Central memory CD8-positive, alpha-beta T cell (primary cell): ENCODE measurements around the gene SPRY4.
"Not testable (repeated sequence)": the region's sequence is repeated elsewhere in the genome, so short reads cannot be mapped to it uniquely, and the experiment has no call there.

ENCODE experiments used
- ATAC-seq: fragments of 150-1000 bp; cut with Tn5 transposase; replicated peaks from 2 replicates; pipeline ENCODE4 v1.10.0; 2022; ENCODE audit warnings: mild to moderate bottlenecking, moderate FRiP score, moderate number of reproducible peaks; ENCODE audit not compliant: poor library complexity, severe bottlenecking; ENCODE audit errors: extremely low read depth
- DNase-seq, 2 donors: peaks; one replicate each; pipeline ENCODE4 v3.0.0; 2021; ENCODE audit warnings: low spot score in 2 of 2
- H3K27ac Mint-ChIP-seq: one replicate; pipeline ENCODE4 v1.8.0; 2022; ENCODE audit warnings: low read depth, mild to moderate bottlenecking, moderate library complexity, mixed read lengths
- H3K27me3 Mint-ChIP-seq: one replicate; pipeline ENCODE4 v1.8.0; 2022; ENCODE audit warnings: mixed read lengths
- H3K36me3 Mint-ChIP-seq: one replicate; pipeline ENCODE4 v1.8.0; 2022; ENCODE audit warnings: mild to moderate bottlenecking, moderate library complexity, mixed read lengths; ENCODE audit not compliant: insufficient read depth
- H3K4me1 Mint-ChIP-seq: one replicate; pipeline ENCODE4 v1.8.0; 2022; ENCODE audit warnings: mixed read lengths
- H3K4me3 Mint-ChIP-seq: one replicate; pipeline ENCODE4 v1.8.0; 2022; ENCODE audit warnings: mild to moderate bottlenecking, moderate library complexity, mixed read lengths
- H3K9me3 Mint-ChIP-seq: one replicate; pipeline ENCODE4 v1.8.0; 2022; ENCODE audit warnings: mixed read lengths

SPRY4 gene, protein sequence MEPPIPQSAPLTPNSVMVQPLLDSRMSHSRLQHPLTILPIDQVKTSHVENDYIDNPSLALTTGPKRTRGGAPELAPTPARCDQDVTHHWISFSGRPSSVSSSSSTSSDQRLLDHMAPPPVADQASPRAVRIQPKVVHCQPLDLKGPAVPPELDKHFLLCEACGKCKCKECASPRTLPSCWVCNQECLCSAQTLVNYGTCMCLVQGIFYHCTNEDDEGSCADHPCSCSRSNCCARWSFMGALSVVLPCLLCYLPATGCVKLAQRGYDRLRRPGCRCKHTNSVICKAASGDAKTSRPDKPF

DNA sequence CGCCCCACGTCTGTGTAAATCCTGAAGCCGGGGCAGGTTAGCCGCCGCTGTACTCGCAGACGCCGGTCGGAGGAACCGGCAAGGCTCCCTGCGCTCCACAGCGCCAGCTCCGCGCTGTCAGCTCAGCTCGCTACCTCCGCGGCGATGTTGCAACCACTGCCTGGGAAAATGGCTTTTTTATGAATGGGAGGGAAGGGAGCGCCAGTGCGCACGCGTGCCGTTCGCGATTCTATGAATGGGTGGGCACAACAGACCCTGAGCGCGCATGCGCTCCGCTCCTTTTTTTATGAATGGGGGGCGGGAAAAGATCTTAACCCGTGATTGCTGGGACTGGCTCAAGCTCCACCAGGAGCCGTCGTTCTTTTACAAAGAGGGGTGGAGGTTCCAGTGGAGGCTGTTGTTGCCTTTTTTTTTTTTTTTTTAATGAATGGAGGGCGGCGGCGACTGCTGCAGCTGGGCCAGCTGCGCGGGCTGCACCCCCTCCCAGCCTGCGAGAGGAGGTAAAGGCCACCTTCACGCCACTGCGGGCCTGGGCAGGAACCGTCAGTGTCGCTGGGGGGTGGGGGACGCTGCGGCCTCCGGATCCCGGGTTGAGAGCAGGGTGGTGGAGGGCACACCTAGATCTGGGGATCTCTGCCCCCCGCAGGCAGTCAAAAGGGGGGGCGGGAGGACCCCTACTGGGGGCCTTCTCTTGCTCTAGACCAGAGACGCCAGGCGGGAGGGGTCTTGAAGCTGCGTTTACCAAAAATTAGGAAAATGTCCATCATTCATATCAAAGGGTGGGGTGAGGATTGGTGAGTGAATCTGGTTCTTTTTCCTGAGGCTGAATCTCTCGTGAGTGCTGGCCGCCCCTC, at the start of gene SPRY4:
TSS of gene SPRY4 (minus strand) at position 151 of the 854 bp plus-strand sequence. CDS start 9,913 bp downstream, outside the sequence.
- Mint-ChIP-seq H3K9me3 (no peaks in the 10 kb centered on the region), H3K4me3 (peak within 1 kb of the TSS; percentile 81), H3K4me1 (peaks cover 22% of the 10 kb centered on the region), H3K36me3 (peaks cover 3% of the 10 kb centered on the region), H3K27me3 (peaks cover 81% of the 10 kb centered on the region), H3K27ac (no peak within 1 kb of the TSS)
- ATAC-seq (peak; percentile 69), DNase-seq (peak; percentile 33 to 69)

DNA sequence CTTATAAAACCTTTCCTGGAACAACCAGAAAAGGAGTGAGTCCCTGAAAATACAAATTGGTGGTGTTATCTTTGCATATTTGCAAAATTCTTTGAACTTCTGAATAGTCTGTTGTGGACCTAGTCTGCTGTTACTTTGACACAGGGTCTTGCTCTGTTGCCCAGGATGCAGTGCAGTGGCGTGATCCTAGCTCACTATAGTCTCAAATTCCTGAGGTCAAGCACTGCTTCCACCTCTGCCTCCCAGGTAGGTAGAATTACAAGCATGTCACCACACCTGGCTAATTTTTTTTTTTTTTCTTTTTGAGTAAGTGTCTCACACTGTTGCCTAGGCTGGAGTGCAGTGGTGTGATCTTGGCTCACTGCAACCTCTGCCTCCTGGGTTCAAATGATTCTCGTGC, 43.7 kb upstream of the SPRY4 start:
- no peak overlapping the region for H3K4me3 Mint-ChIP-seq
- peaks cover 5% of the 10 kb centered on the region for H3K4me1 Mint-ChIP-seq
- no peaks in the 10 kb centered on the region for H3K9me3 Mint-ChIP-seq
- H3K36me3 Mint-ChIP-seq: no peaks in the 10 kb centered on the region
- no peak for DNase-seq
- no peak overlapping the region for H3K27ac Mint-ChIP-seq
- H3K27me3 Mint-ChIP-seq: no peaks in the 10 kb centered on the region
- no peak for ATAC-seq

DNA sequence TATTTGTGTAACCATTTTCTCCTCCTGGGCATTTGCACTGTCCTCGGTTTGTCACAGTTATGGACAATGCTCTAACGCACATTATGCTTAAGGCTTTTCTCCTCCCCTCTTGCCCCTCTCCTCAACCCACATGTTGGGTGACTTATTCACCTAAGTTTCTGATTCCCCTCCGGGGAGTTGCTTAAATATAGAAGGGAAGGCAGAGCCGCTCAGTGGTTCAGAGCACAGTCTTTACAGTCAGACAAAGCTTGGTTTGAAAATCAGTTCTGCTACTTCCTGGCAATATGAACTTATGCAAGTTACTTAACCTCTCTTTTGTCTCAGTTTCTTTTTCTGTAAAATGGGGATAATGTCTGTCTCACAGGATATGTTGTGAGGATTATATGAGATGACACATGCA, 41.2 kb upstream of the SPRY4 start:
- ATAC-seq: no peak
- Mint-ChIP-seq H3K27ac (no peak overlapping the region), H3K36me3 (no peaks in the 10 kb centered on the region), H3K4me1 (peaks cover 5% of the 10 kb centered on the region), H3K4me3 (no peak overlapping the region), H3K27me3 (no peaks in the 10 kb centered on the region), H3K9me3 (no peaks in the 10 kb centered on the region)
- DNase-seq: no peak

DNA sequence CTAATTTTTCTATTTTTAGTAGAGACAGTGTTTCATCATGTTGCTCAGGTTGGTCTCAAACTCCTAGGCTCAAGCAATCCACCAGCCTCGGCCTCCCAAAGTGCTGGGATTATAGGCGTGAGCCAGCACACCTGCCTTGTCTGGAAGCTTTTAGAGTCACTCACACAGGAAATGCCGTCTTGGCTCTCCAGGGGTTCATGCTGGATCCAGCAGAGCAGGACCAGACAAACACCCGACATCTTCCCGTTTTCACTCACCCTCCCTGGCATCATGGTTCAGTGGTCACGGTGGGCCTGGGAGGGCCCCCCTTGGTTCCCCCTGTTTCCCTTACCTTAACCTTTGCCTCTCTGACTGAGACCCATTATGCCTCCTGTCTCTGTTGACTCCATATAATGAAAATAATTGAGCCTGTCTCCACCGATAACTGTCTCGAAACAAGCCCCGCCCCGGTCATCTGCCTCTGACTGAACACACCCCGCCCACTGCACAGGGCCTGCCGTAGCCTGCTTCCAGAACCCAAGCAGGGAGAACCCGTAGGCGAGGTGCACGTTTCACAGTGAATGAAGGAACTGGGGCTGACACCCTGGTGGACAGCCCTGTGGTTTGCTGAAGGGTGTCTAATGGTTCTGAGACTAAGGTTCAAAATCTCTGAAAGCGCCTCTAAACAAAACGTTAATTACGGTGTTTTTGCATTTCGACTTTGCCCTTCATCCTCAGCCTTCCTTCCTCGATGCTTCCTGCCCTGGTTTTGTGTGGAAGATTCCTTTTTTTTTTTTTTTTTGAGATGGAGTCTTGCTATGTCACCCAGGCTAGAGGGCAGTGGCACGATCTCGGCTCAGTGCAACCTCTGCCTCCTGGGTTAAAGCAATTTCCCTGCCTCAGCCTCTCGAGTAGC, 39.7 kb upstream of the SPRY4 start:
- H3K27me3 Mint-ChIP-seq: no peaks in the 10 kb centered on the region
- no peak overlapping the region for H3K4me3 Mint-ChIP-seq
- no peaks in the 10 kb centered on the region for H3K36me3 Mint-ChIP-seq
- no peak for DNase-seq
- H3K4me1 Mint-ChIP-seq: peaks cover 19% of the 10 kb centered on the region
- no peak for ATAC-seq
- no peaks in the 10 kb centered on the region for H3K9me3 Mint-ChIP-seq
- no peak overlapping the region for H3K27ac Mint-ChIP-seq

DNA sequence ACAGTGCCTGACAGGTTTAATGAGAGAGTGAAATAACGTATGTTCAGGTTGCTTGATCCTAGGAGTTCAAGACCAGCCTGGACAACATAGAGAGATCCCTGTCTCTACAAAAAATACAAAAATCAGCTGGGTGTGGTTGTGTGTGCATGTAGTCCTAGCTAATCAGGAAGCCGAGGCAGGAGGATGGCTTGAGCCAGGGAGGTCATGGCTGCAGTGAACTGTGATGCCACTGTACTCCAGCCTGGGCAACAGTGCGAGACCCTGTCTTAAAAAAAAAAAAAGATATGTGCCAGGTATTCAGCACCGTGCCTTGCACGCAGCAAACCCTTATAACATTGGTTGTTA, 38.8 kb upstream of the SPRY4 start:
- Mint-ChIP-seq H3K36me3 (no peaks in the 10 kb centered on the region), H3K4me1 (peaks cover 20% of the 10 kb centered on the region), H3K27ac (no peak overlapping the region), H3K27me3 (no peaks in the 10 kb centered on the region), H3K9me3 (no peaks in the 10 kb centered on the region), H3K4me3 (no peak overlapping the region)
- DNase-seq (no peak), ATAC-seq (no peak)

DNA sequence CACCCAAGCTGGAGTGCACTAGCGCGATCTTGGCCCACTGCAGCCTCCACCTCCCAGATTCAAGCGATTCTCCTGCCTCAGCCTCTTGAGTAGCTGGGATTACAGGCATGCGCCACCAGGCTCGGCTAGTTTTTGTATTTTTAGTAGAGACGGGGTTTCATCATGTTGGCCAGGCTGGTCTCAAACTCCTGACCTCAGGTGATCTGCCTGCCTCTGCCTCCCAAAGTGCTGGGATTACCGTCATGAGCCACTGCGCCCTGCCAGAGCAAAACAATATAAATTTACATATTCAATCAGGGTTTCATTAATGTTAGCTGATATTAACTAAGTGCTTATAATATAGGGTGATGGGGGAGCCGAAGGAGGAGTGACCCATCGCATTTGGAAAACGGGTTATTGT, 37.4 kb upstream of the SPRY4 start:
- not testable (repeated sequence) for H3K4me3 Mint-ChIP-seq, H3K27ac Mint-ChIP-seq, H3K36me3 Mint-ChIP-seq, DNase-seq, H3K9me3 Mint-ChIP-seq, ATAC-seq, H3K27me3 Mint-ChIP-seq
- H3K4me1 Mint-ChIP-seq: peaks cover 24% of the 10 kb centered on the region

DNA sequence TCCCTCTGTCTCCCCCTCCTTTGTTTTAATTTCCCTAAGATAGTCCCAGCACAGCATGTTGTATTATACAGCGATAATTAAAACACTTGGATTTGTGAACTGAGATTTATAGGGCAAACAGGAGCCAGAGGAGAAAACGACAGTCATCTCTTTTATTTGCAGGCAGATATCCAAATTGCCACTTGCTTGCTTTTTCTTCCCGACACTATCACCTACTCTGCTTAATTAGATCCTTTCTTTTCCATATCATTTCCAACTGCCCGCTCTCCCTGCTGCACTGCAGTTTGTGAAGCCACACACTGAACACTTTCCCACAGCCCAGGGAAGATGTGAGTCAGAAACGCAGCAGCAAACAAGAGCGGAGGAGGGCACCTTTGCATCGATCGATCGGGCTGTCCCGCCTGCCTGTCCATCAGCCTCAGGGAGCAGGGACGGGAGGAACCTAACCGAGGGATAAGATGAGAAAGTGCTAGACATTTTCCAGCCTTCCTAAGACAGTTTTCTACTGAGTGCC, 35.8 kb upstream of the SPRY4 start:
- Mint-ChIP-seq H3K27ac (no peak overlapping the region), H3K4me1 (peaks cover 30% of the 10 kb centered on the region), H3K36me3 (peaks cover 3% of the 10 kb centered on the region), H3K27me3 (no peaks in the 10 kb centered on the region), H3K4me3 (no peak overlapping the region), H3K9me3 (no peaks in the 10 kb centered on the region)
- DNase-seq (no peak), ATAC-seq (no peak)

DNA sequence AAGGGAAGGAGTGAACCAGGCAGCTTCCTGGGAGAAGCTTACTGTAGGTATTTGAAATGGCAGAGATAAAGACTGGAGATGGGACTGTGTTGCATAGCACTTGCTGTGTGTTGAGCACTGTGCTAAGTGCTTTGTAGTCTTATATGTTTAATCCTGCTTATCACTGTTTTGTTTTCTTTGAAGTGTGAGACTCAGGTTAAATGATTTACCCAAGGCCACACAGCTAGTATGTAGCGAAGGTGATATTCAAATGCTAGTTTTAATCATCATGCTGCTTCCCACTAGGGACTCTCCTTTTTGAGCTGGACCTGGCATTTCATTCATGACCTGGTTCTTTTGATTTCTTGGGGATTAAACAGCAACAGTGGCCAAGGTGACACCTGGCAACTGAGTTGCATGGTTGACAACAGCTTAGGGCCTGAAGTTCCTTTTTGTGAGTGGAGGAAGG, 35.3 kb upstream of the SPRY4 start:
- no peak for ATAC-seq
- Mint-ChIP-seq H3K27me3 (no peaks in the 10 kb centered on the region), H3K9me3 (no peaks in the 10 kb centered on the region), H3K27ac (no peak overlapping the region), H3K4me3 (no peak overlapping the region), H3K4me1 (peaks cover 30% of the 10 kb centered on the region), H3K36me3 (peaks cover 3% of the 10 kb centered on the region)
- no peak for DNase-seq

DNA sequence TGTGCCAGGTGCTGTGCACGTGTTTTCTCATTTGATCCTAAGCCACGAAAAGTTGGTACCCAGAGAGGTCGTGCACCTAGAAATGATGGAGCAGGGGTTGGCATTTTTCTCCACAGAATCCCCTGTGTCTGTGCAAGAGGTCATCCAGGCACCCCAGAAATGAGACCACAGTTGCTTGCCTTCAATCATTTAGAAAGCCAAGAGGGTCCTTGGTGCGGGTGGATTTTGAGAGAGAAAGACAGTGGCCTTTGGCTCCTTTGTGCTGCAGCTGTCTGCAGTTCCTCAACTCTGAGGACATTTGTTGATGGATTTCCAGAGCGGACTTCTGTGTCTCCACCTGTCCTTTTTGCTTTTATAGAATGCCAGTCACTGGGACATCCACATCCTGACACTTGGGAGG, 33.8 kb upstream of the SPRY4 start:
- Mint-ChIP-seq H3K4me1 (peaks cover 30% of the 10 kb centered on the region), H3K36me3 (peaks cover 3% of the 10 kb centered on the region), H3K27me3 (no peaks in the 10 kb centered on the region), H3K4me3 (no peak overlapping the region), H3K9me3 (no peaks in the 10 kb centered on the region), H3K27ac (no peak overlapping the region)
- DNase-seq (no peak), ATAC-seq (no peak)

DNA sequence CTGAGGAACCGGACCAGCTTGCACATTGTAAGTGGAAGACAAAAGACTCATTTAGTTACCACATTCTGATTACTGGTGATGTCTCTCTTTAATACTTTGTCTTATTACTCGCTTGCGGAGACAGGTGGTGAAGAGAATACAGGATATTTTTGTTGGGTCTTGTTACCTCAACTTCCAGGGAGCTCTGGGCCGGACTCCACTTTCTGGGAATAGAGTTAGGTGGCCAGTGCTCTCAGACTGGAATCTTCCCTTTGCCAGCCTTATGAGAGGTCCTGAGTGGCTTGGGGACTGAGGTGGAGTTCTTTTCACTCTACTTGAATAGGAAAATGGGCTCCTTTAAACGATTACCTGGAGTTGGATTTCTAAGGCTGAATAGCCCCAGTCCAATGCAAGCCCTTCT, 33.3 kb upstream of the SPRY4 start:
- H3K36me3 Mint-ChIP-seq: peaks cover 3% of the 10 kb centered on the region
- H3K9me3 Mint-ChIP-seq: no peaks in the 10 kb centered on the region
- no peaks in the 10 kb centered on the region for H3K27me3 Mint-ChIP-seq
- DNase-seq (no peak), ATAC-seq (no peak)
- no peak overlapping the region for H3K27ac Mint-ChIP-seq
- peaks cover 30% of the 10 kb centered on the region for H3K4me1 Mint-ChIP-seq
- H3K4me3 Mint-ChIP-seq: peak overlapping the region; percentile 76

DNA sequence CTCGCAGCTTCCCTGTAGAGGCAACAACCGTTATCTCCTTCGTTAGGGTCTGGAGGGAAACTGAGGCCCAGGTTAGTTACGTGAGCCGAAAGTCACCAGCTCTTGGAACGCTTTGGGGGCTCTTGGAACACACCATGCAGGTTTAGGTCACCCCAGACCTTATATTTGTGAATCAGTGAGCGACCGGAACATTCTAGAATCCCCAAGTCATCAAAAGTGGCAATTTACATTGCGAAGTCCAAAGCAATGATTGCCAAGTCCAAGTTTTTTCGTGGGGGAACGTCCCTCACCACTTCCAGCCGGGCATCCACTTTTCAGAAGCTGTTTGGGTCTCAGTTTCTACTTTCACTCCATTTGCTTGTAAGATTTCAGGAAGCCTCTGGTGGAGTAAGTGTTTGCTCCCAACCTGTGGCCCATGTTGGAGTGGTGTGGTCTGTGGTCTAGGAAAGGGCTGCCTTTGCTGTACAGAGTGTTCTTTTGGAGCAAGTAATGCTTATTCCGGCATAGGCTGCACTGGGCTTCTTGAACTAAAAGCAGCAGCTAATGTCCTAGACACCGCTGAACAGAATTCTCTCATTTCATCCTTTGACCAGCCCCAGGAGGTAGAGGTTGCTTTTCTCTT, 32.8 kb upstream of the SPRY4 start:
- H3K27ac Mint-ChIP-seq: no peak overlapping the region
- peaks cover 3% of the 10 kb centered on the region for H3K36me3 Mint-ChIP-seq
- H3K4me1 Mint-ChIP-seq: peaks cover 30% of the 10 kb centered on the region
- H3K4me3 Mint-ChIP-seq: peak overlapping the region; percentile 76
- H3K27me3 Mint-ChIP-seq: no peaks in the 10 kb centered on the region
- ATAC-seq: no peak
- DNase-seq: no peak
- no peaks in the 10 kb centered on the region for H3K9me3 Mint-ChIP-seq
